ENCODE measurements around the gene FOXG1. TPM values are rescaled to one million over a fixed set of nuclear protein-coding genes. Genes with fewer than 3 reads are reported as not detected.
A peak's percentile ranks its signal among the peaks of the same experiment; 100 is the strongest.

FOXG1 gene
- total and polyA plus RNA-seq, 9 of the 15 experiments (the other 6 are each of a cell fraction or from before 2014, with no cell fraction given) = 0.56 to 3.7 (median 0.85) TPM

- TF ChIP-seq, protein P1, sequence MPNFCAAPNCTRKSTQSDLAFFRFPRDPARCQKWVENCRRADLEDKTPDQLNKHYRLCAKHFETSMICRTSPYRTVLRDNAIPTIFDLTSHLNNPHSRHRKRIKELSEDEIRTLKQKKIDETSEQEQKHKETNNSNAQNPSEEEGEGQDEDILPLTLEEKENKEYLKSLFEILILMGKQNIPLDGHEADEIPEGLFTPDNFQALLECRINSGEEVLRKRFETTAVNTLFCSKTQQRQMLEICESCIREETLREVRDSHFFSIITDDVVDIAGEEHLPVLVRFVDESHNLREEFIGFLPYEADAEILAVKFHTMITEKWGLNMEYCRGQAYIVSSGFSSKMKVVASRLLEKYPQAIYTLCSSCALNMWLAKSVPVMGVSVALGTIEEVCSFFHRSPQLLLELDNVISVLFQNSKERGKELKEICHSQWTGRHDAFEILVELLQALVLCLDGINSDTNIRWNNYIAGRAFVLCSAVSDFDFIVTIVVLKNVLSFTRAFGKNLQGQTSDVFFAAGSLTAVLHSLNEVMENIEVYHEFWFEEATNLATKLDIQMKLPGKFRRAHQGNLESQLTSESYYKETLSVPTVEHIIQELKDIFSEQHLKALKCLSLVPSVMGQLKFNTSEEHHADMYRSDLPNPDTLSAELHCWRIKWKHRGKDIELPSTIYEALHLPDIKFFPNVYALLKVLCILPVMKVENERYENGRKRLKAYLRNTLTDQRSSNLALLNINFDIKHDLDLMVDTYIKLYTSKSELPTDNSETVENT (CRISPR knock-in tag; IDR thresholded peaks at IDR 0.05) = no peak
- peak; percentile 43 to 61 for TF ChIP-seq RAD21 (CRISPR knock-in tag; conservative IDR thresholded peaks at IDR 0.05 in 1 of 2, IDR thresholded peaks at IDR 0.05 in 1 of 2)
These were observed 7.5 kb downstream of the FOXG1 start (continued) for GRCh38 chr14:28773861-28774691.

DNA sequence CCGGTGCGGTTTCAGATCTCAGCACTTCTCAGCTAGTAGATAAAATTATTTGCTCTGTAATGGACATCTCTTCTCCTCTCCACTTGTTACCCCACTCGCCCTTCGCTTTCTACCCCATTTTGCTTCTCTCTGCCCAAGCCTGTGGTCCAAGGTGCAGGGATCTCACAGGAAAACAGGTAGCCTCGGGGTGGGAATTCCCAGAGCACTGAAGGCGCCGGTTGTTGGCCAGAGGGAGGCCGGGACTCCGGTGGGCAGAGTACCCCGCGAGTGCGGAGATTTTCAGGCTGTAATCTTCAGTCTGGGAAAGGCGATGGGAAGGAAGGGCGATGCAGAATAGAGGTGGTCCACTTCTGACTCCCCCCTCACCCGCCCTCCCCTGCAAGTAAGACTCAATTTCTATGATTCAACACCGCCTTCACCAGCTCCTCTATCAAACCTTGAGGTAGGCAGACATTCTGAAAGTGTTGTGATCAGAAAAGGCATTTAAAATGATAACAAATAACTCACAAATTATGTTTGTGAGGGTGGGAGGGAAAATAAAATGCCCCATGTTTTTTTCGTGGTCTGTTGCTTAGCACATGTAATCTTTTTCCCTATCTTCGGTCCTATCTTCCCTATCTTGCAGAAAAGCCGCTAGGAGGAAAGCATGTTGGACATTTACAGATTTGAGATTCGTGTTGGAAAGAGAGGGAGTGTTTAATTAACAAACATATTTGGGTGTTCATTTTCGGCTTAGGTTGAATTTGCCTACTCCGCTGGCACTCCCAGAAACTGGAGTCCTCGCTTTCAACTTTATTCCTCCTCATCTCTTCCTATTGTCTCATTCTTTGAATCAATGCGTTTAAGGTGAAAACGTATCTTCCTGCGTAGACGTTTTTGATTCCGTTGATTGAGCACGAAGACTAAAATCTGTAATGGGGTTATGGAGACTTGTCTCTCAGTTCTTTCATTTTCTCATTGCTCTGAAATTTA lies 8.5 kb downstream of the FOXG1 start:
- H3K4me1 ChIP-seq (replicated peaks in 1 of 2; ENCODE audit: control insufficient read depth in 2 of 2, insufficient read depth in 2 of 2, low read length in 2 of 2) = peaks cover 0 to 8% of the 10 kb centered on the region in 2 experiments; a peak in 2 of 5 replicates
- no peaks in the 10 kb centered on the region for H3K9me1 ChIP-seq (ENCODE audit: control insufficient read depth, insufficient read depth, low read length)
- no peak for FAIRE-seq
- H3K4me2 ChIP-seq (ENCODE audit: insufficient read depth, low read length) = no peak overlapping the region
- no peak for DNase-seq (ENCODE audit: extremely low read depth in 1 of 4, low spot score in 3 of 4)
- H4K20me1 ChIP-seq (replicated peaks; ENCODE audit: control insufficient read depth, insufficient read depth, low read length) = no peaks in the 10 kb centered on the region
- H3K9me3 ChIP-seq (replicated peaks; ENCODE audit: control insufficient read depth, insufficient read depth, low read depth, low read length) = no peaks in the 10 kb centered on the region
- WGBS (ENCODE audit: insufficient coverage, low coverage, missing lambda C conversion rate) = 16% methylated on average over 23 of the region's 29 CpGs
- H2AFZ ChIP-seq (ENCODE audit: low read depth, low read length) = no peak overlapping the region
- no TSS peak for BruUV-seq (replicated peaks)
- H3K79me2 ChIP-seq (ENCODE audit: control insufficient read depth, insufficient read depth, low read length) = peaks cover 12% of the 10 kb centered on the region; the same call in 2 of the 3 replicates
- in situ Hi-C loops (cut with MboI) = loop anchor here (25.0 kb wide), 2 partner anchors 437 to 1437 kb away; no protein-coding TSS in a partner anchor
- ATAC-seq = no peak
- H3K27me3 ChIP-seq (ENCODE audit: control insufficient read depth in 2 of 2, insufficient read depth in 2 of 2, low read length in 2 of 2) = peaks cover 3 to 17% of the 10 kb centered on the region in 2 experiments; a peak in 3 of 5 replicates
- no peaks in the 10 kb centered on the region for H3K36me3 ChIP-seq (ENCODE audit: control insufficient read depth, insufficient read depth, low read length)
- CTCF ChIA-PET (ENCODE audit: low intra/inter-chr PET ratio) = no interaction called here
- H3K4me3 ChIP-seq = no peak overlapping the region
- H3K9ac ChIP-seq (ENCODE audit: insufficient read depth in 1 of 2, low read depth in 2 of 2, low read length in 2 of 2) = no peak overlapping the region
- no peak overlapping the region for H3K27ac ChIP-seq (ENCODE audit: extremely low read depth, low read depth, low read length)
- intact Hi-C loops (cut with micrococcal nuclease) = no loop called here
- POLR2A ChIA-PET = interaction anchor here (0.6 to 1.0 kb wide), 3 partner anchors 10 to 1303 kb away, joined by 3 read pairs; no protein-coding TSS in a partner anchor
- TF ChIP-seq RBM22 (IDR thresholded peaks at IDR 0.05; ENCODE audit: low read depth, low read length, poor library complexity, severe bottlenecking) (no peak), E2F3 (CRISPR knock-in tag; IDR thresholded peaks at IDR 0.05) (no peak), ZBTB7A (IDR thresholded peaks at IDR 0.05; ENCODE audit: borderline replicate concordance, control insufficient read depth, low read depth, low read length) (no peak), POU5F1 (IDR thresholded peaks at IDR 0.05; ENCODE audit: borderline replicate concordance, low read depth, low read length, partially characterized antibody) (no peak)
